LNCAP (cell line): ENCODE data around the gene COMP.

Experiments
- TF ChIP-seq, protein P1 (sequence below): fragments of 450-650 bp; IDR thresholded peaks from 2 replicates; pipeline ENCODE4 v1.5.1; 2017; ENCODE audit warnings: mild to moderate bottlenecking

COMP gene

GRCh38 chr19:18737337-18737953 lies 53.7 kb downstream of the COMP start:
- TF ChIP-seq, protein P1, sequence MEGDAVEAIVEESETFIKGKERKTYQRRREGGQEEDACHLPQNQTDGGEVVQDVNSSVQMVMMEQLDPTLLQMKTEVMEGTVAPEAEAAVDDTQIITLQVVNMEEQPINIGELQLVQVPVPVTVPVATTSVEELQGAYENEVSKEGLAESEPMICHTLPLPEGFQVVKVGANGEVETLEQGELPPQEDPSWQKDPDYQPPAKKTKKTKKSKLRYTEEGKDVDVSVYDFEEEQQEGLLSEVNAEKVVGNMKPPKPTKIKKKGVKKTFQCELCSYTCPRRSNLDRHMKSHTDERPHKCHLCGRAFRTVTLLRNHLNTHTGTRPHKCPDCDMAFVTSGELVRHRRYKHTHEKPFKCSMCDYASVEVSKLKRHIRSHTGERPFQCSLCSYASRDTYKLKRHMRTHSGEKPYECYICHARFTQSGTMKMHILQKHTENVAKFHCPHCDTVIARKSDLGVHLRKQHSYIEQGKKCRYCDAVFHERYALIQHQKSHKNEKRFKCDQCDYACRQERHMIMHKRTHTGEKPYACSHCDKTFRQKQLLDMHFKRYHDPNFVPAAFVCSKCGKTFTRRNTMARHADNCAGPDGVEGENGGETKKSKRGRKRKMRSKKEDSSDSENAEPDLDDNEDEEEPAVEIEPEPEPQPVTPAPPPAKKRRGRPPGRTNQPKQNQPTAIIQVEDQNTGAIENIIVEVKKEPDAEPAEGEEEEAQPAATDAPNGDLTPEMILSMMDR: no peak

GRCh38 chr19:18736415-18737336 lies 54.4 kb downstream of the COMP start:
- TF ChIP-seq, protein P1: no peak

- TF ChIP-seq, protein P1: no peak
These were observed 55.4 kb downstream of the COMP start for GRCh38 chr19:18735752-18736151.

- TF ChIP-seq, protein P1: no peak
These were observed 55.8 kb downstream of the COMP start for GRCh38 chr19:18735324-18735723.

DNA sequence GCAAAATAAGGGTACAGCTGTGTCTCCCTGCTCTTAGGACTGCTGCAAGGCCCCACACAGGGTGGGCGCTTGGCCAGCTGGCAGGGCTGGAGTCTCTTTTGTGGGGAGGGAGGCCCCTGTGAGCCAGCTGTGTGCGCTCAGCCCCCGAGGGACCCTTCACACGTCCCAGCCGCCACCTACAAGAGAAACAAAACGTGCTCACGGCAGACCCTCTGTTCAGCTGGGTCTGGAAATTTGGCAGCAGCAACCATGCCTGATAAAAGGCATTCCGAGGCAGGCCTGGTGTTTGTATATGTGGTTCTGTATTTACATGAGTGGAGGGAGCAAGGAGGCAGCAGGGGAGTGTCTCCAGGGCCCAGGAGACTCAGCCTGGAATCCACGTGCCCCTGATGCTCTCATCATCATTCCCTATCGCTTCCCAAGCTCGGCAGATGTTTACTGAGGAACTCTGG lies 57.9 kb downstream of the COMP start:
- TF ChIP-seq, protein P1: no peak
